ENCODE results near the gene DIP2C.
"Not testable (repeated sequence)": the region's sequence is repeated elsewhere in the genome, so short reads cannot be mapped to it uniquely, and the experiment has no call there.

Gene DIP2C

GRCh38 chr10:396107-396506 lies 293.4 kb downstream of the DIP2C start:
- H3K79me2 ChIP-seq (ENCODE audit: control insufficient read depth, insufficient read depth, low read length) = no peaks in the 10 kb centered on the region
- peak overlapping the region; percentile 100 for H2AK5ac ChIP-seq (ENCODE audit: low read length)
- DNase-seq = no peak
- peak overlapping the region; percentile 56 for H3K4ac ChIP-seq (ENCODE audit: low read depth, low read length)
- H3K9ac ChIP-seq (ENCODE audit: low read length) = no peak overlapping the region
- no peaks in the 10 kb centered on the region for H3K36me3 ChIP-seq (ENCODE audit: control insufficient read depth, insufficient read depth, low read length)
- no peak overlapping the region for H2BK15ac ChIP-seq (replicated peaks; ENCODE audit: low read depth)
- H3K27ac ChIP-seq (ENCODE audit: low read depth, low read length) = no peak overlapping the region
- no peak overlapping the region for H3K4me3 ChIP-seq (ENCODE audit: low read length)
- H3K79me1 ChIP-seq (ENCODE audit: low read length) = no peaks in the 10 kb centered on the region
- peak overlapping the region; percentile 74 for H3K56ac ChIP-seq (ENCODE audit: low read length)
- no peak overlapping the region for H4K8ac ChIP-seq (ENCODE audit: low read depth, low read length)
- H3K23ac ChIP-seq (ENCODE audit: low read length) = no peak overlapping the region
- 100% methylated on average over 1 of the region's 5 CpGs for WGBS (ENCODE audit: extremely low coverage, insufficient coverage, low lambda C conversion rate)
- H3K18ac ChIP-seq (ENCODE audit: low read length) = no peak overlapping the region
- peak overlapping the region; percentile 79 for H2BK5ac ChIP-seq (ENCODE audit: low read length)
- no peak overlapping the region for H4K5ac ChIP-seq (ENCODE audit: low read length)
- peaks cover 25% of the 10 kb centered on the region for H3K4me1 ChIP-seq (ENCODE audit: control insufficient read depth, low read depth, low read length)
- H3K27me3 ChIP-seq (ENCODE audit: insufficient read depth, low read length, poor library complexity) = no peaks in the 10 kb centered on the region
- no peak overlapping the region for H3K4me2 ChIP-seq (ENCODE audit: low read length)
- H2BK120ac ChIP-seq (ENCODE audit: low read depth, low read length) = no peak overlapping the region

DNA sequence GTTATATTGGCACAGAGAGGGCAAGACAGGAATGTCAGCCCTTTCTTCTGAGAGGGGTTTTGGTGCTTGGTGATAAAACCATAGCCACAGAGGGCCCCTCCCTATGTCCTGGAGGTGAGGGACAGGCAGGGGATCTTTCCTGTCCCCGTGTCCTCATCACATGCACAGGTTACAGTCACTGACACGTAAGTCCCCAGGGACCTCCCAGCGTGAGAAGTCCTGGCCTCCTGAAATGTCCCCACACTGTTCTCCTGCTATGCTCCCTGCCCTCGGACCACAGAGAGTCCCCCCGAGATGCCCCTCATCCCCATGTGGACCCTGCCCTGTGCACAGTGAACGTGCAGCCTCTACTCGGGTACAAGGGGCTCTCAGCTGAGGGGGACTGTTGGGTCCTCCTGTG lies 293.8 kb downstream of the DIP2C start:
- Histone ChIP-seq H4K8ac (ENCODE audit: low read depth, low read length) (no peak overlapping the region), H3K79me2 (ENCODE audit: control insufficient read depth, insufficient read depth, low read length) (no peaks in the 10 kb centered on the region), H3K4ac (ENCODE audit: low read depth, low read length) (peak overlapping the region; percentile 56), H2BK5ac (ENCODE audit: low read length) (peak overlapping the region; percentile 79), H3K23ac (ENCODE audit: low read length) (peak overlapping the region; percentile 70), H2BK120ac (ENCODE audit: low read depth, low read length) (no peak overlapping the region), H3K18ac (ENCODE audit: low read length) (peak overlapping the region; percentile 17), H4K5ac (ENCODE audit: low read length) (no peak overlapping the region), H2BK15ac (replicated peaks; ENCODE audit: low read depth) (no peak overlapping the region), H3K56ac (ENCODE audit: low read length) (peak overlapping the region; percentile 74), H2AK5ac (ENCODE audit: low read length) (peak overlapping the region; percentile 100), H3K27me3 (ENCODE audit: insufficient read depth, low read length, poor library complexity) (no peaks in the 10 kb centered on the region), H3K4me3 (ENCODE audit: low read length) (no peak overlapping the region), H3K4me2 (ENCODE audit: low read length) (no peak overlapping the region), H3K79me1 (ENCODE audit: low read length) (no peaks in the 10 kb centered on the region), H3K9ac (ENCODE audit: low read length) (no peak overlapping the region), H3K36me3 (ENCODE audit: control insufficient read depth, insufficient read depth, low read length) (no peaks in the 10 kb centered on the region), H3K4me1 (ENCODE audit: control insufficient read depth, low read depth, low read length) (peaks cover 25% of the 10 kb centered on the region), H3K27ac (ENCODE audit: low read depth, low read length) (no peak overlapping the region)
- no CpG with 5 or more reads among the region's 7 CpGs for WGBS (ENCODE audit: extremely low coverage, insufficient coverage, low lambda C conversion rate)
- no peak for DNase-seq

- H3K23ac ChIP-seq (ENCODE audit: low read length); H4K5ac ChIP-seq (ENCODE audit: low read length); H3K79me1 ChIP-seq (ENCODE audit: low read length); H3K4me3 ChIP-seq (ENCODE audit: low read length); H3K18ac ChIP-seq (ENCODE audit: low read length); H3K4me2 ChIP-seq (ENCODE audit: low read length); H2BK15ac ChIP-seq (replicated peaks; ENCODE audit: low read depth); H4K8ac ChIP-seq (ENCODE audit: low read depth, low read length); H3K79me2 ChIP-seq (ENCODE audit: control insufficient read depth, insufficient read depth, low read length); H3K27me3 ChIP-seq (ENCODE audit: insufficient read depth, low read length, poor library complexity); H2BK120ac ChIP-seq (ENCODE audit: low read depth, low read length); H3K27ac ChIP-seq (ENCODE audit: low read depth, low read length); H3K36me3 ChIP-seq (ENCODE audit: control insufficient read depth, insufficient read depth, low read length): not testable (repeated sequence)
- H3K4ac ChIP-seq (ENCODE audit: low read depth, low read length) = peak overlapping the region; percentile 64
- H3K9ac ChIP-seq (ENCODE audit: low read length) = peak overlapping the region; percentile 33
- H3K4me1 ChIP-seq (ENCODE audit: control insufficient read depth, low read depth, low read length) = peaks cover 25% of the 10 kb centered on the region
- WGBS (ENCODE audit: extremely low coverage, insufficient coverage, low lambda C conversion rate) = no CpG with 5 or more reads among the region's 21 CpGs
- peak; percentile 79 for DNase-seq
- H2AK5ac ChIP-seq (ENCODE audit: low read length) = peak overlapping the region; percentile 99
- H3K56ac ChIP-seq (ENCODE audit: low read length) = peak overlapping the region; percentile 91
- H2BK5ac ChIP-seq (ENCODE audit: low read length) = peak overlapping the region; percentile 98
Observed at GRCh38 chr10:394439-395101, 294.9 kb downstream of the DIP2C start.

- no peak overlapping the region for H2BK15ac ChIP-seq (replicated peaks; ENCODE audit: low read depth)
- DNase-seq = no peak
- no peaks in the 10 kb centered on the region for H3K36me3 ChIP-seq (ENCODE audit: control insufficient read depth, insufficient read depth, low read length)
- H3K4me1 ChIP-seq (ENCODE audit: control insufficient read depth, low read depth, low read length) = peaks cover 25% of the 10 kb centered on the region
- H2BK5ac ChIP-seq (ENCODE audit: low read length) = peak overlapping the region; percentile 73
- no peaks in the 10 kb centered on the region for H3K79me1 ChIP-seq (ENCODE audit: low read length)
- H3K4me2 ChIP-seq (ENCODE audit: low read length) = no peak overlapping the region
- no peak overlapping the region for H4K8ac ChIP-seq (ENCODE audit: low read depth, low read length)
- H4K5ac ChIP-seq (ENCODE audit: low read length) = no peak overlapping the region
- no peak overlapping the region for H3K4ac ChIP-seq (ENCODE audit: low read depth, low read length)
- no peak overlapping the region for H3K23ac ChIP-seq (ENCODE audit: low read length)
- WGBS (ENCODE audit: extremely low coverage, insufficient coverage, low lambda C conversion rate) = no CpG with 5 or more reads among the region's 14 CpGs
- H3K27me3 ChIP-seq (ENCODE audit: insufficient read depth, low read length, poor library complexity) = no peaks in the 10 kb centered on the region
- no peak overlapping the region for H2BK120ac ChIP-seq (ENCODE audit: low read depth, low read length)
- no peak overlapping the region for H3K9ac ChIP-seq (ENCODE audit: low read length)
- H3K79me2 ChIP-seq (ENCODE audit: control insufficient read depth, insufficient read depth, low read length) = no peaks in the 10 kb centered on the region
- no peak overlapping the region for H3K18ac ChIP-seq (ENCODE audit: low read length)
- H3K27ac ChIP-seq (ENCODE audit: low read depth, low read length) = no peak overlapping the region
- peak overlapping the region; percentile 99 for H2AK5ac ChIP-seq (ENCODE audit: low read length)
- peak overlapping the region; percentile 91 for H3K56ac ChIP-seq (ENCODE audit: low read length)
- no peak overlapping the region for H3K4me3 ChIP-seq (ENCODE audit: low read length)
Observed at GRCh38 chr10:393787-394438, 295.6 kb downstream of the DIP2C start.

DNA sequence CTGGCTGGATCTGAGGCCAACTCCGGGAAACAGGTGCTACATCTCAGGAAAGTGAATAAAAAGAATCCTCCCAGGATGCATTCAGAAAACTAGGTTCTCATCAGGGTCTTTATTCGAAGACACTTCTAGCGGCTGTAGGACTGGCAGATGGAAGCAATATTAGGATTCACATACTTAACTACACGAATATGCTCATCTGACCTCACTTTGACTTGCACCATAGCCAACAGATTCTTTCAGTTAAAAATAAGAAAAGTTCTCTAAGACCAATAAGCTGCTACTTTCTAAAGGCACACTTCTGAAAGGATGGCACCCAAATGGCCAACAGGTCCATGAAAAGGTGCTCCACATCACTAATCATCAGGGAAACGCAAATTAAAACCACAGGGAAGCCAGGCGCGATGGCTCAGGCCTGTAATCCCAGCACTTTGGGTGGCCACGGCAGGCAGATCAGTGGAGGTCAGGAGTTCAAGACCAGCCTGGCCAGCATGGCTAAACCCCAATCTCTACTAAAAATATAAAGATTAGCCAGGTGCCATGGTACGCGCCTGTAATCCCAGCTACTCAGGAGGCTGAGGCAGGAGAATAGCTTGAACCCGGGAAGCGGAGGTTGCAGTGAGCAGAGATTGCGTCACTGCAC lies 296.2 kb downstream of the DIP2C start:
- no peak overlapping the region for H3K18ac ChIP-seq (ENCODE audit: low read length)
- H2AK5ac ChIP-seq (ENCODE audit: low read length) = no peak overlapping the region
- H3K9ac ChIP-seq (ENCODE audit: low read length) = no peak overlapping the region
- H3K79me2 ChIP-seq (ENCODE audit: control insufficient read depth, insufficient read depth, low read length) = no peaks in the 10 kb centered on the region
- H4K5ac ChIP-seq (ENCODE audit: low read length) = no peak overlapping the region
- H3K27me3 ChIP-seq (ENCODE audit: insufficient read depth, low read length, poor library complexity) = no peaks in the 10 kb centered on the region
- H3K56ac ChIP-seq (ENCODE audit: low read length) = no peak overlapping the region
- H3K36me3 ChIP-seq (ENCODE audit: control insufficient read depth, insufficient read depth, low read length) = no peaks in the 10 kb centered on the region
- no peak overlapping the region for H3K4me3 ChIP-seq (ENCODE audit: low read length)
- H4K8ac ChIP-seq (ENCODE audit: low read depth, low read length) = no peak overlapping the region
- DNase-seq = no peak
- no CpG with 5 or more reads among the region's 13 CpGs for WGBS (ENCODE audit: extremely low coverage, insufficient coverage, low lambda C conversion rate)
- H2BK15ac ChIP-seq (replicated peaks; ENCODE audit: low read depth) = no peak overlapping the region
- H3K27ac ChIP-seq (ENCODE audit: low read depth, low read length) = no peak overlapping the region
- no peak overlapping the region for H2BK120ac ChIP-seq (ENCODE audit: low read depth, low read length)
- H3K79me1 ChIP-seq (ENCODE audit: low read length) = no peaks in the 10 kb centered on the region
- H3K4me1 ChIP-seq (ENCODE audit: control insufficient read depth, low read depth, low read length) = peaks cover 21% of the 10 kb centered on the region
- H2BK5ac ChIP-seq (ENCODE audit: low read length) = no peak overlapping the region
- H3K23ac ChIP-seq (ENCODE audit: low read length) = no peak overlapping the region
- no peak overlapping the region for H3K4ac ChIP-seq (ENCODE audit: low read depth, low read length)
- no peak overlapping the region for H3K4me2 ChIP-seq (ENCODE audit: low read length)
